HG03565 (cell line): ENCODE results near the gene TYROBP.
"Not testable (repeated sequence)": the region's sequence is repeated elsewhere in the genome, so short reads cannot be mapped to it uniquely, and the experiment has no call there.

Experiments used
- ATAC-seq: cut with Tn5 transposase; IDR thresholded peaks from one replicate; pipeline ENCODE4 v1.9.1; 2021; ENCODE audit warnings: mild to moderate bottlenecking, moderate library complexity; ENCODE audit not compliant: unreplicated experiment

The TYROBP gene

DNA sequence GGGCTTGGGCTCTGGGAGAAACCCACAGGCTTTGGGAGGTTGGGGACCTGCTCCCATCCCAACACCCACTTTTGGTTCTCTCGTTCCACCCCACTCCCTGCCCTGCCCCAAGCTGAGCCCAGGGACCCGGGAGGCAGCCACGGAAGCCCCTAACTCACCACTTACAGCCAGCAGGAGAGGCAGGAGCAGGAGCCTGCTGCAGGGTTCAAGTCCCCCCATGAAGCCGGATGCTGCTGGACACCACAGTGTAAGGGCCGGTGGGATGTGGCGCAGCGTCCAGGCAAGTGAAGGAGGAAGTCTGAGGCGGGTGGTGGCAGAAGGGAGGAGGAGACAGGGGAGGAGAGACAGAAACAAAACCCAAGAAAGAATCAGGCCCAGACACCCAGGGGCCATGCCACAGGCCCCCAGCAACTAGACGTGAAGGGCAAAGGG lies at the start of gene TYROBP:
Gene TYROBP, minus strand, starts transcription at position 286 of the 432 bp plus-strand sequence. Its CDS starts 67 bp downstream, at position 219.
- ATAC-seq, result no peak

DNA sequence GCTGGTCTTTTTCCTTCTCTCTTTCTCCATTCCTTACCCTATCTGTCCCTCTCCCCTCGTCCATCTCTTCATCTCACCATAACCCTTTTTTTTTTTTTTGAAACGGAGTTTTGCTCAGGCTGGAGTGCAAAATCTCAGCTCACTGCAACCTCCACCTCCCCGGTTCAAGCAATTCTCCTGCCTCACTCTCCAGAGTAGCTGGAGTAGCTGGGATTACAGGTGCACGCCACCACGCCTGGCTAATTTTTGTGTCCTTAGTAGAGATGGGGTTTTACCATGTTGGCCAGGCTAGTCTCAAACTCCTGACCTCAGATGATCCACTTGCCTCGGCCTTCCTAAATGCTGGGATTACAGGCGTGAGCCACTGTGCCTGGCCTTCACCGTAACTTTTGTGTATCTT lies 49.3 kb upstream of the TYROBP start:
- ATAC-seq, result not testable (repeated sequence)

DNA sequence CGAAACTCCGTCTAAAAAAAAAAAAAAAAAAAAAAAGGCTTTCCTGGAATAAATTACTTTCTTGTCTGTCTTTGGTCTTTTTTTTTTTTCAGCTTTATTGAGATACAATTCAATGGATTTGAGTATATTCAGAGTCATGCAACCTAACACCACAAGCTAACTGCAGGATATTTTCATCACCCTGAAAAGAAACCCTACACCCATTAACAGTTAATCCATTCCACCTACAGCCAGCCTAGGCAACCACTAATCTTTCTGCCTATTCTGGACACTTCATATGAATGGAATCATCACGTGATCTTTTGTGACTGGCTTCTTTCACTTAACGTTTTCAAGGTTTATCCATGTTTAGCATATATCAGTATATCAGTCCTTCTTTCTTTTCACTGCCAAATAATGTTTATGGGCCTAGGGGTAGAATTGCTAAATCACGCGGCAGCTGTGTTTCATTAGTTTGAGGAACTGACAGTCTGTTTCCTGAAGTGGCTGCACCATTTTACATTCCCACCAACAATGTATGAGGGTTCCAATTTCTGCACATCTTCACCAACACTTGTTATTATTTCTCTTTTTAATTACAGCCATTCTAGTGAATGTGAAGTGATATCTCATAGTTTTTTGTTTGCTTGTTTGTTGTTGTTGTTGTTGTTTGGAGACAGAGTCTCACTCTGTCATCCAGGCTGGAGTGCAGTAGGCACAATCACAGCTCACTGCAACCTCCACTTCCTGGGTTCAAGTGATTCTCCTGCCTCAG lies 48.0 kb upstream of the TYROBP start:
- ATAC-seq, result no peak

DNA sequence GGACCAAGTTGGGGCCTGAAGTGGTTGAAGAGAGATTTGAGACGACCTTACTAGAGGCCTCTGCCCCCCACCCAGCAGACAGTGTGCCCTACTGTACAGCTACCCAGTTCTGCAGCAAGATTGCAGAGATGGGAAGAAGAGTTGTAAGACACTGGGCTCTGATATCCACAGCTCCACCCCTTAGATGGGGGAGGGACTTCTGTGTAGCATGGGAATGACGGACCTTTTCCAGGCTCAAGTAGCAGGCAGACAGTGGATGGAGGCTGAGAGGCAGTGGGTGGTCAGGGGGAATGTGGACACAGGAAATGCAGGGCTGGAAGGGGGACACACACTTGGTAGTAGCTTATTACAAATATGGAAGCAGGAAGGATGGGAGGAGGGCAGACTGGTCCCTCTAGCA lies 41.0 kb upstream of the TYROBP start:
- ATAC-seq, result no peak

DNA sequence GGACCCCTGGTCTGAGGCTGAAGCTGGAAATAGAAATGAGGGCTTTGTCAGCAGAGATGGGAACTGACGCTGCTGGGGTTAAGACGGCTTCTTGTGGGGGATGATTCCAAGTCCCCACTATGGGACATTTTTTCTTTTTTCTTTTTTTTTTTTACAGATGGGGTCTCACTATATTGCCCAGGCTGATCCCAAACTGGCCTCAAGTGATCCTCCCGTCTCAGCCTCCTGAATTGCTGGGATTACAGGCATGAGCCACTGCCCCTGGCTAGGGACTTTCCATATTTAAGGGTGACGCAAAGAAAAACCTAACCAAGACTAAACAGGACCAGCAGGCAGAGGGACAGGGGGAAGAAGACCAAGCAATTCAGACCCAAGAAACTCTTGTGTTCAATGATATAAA lies 38.1 kb upstream of the TYROBP start:
- no peak for ATAC-seq

DNA sequence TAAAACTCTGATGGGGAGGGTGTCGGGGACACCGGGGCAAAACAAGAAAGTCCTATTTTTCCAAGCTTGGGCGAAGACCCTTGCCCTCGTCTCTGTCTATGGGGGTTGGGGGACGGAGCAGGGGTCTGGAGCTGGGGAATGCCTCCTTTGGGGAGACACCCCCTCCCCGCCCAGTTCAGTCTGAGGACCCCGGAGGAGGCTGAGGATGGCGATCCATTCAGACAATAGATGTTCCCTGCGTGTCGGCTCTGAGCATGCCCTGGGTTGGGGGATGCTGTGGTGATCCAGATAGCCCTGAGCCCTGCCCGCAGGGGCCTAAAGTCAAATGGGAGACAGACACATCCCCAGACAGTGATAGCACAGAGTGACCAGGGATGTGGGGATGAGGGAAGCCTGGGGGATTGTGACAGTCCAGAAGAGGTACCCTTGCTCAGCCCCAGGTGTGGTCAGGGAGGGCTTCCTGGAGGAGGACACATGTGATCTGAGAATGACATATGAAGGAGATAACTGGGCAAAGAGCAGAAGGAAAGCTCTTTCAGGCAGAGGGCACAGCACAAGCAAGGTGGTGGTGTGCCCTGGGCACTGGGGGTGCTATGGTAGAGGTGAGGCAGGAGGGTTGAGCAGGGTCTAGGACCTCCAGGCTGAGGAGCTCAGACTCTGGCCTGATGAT lies 37.2 kb upstream of the TYROBP start:
- no peak for ATAC-seq

DNA sequence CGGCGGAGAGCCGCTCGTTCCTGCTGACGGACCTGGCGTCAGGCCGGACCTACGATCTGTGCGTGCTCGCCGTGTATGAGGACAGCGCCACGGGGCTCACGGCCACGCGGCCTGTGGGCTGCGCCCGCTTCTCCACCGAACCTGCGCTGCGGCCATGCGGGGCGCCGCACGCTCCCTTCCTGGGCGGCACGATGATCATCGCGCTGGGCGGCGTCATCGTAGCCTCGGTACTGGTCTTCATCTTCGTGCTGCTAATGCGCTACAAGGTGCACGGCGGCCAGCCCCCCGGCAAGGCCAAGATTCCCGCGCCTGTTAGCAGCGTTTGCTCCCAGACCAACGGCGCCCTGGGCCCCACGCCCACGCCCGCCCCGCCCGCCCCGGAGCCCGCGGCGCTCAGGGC lies 36.5 kb upstream of the TYROBP start:
- no peak for ATAC-seq

DNA sequence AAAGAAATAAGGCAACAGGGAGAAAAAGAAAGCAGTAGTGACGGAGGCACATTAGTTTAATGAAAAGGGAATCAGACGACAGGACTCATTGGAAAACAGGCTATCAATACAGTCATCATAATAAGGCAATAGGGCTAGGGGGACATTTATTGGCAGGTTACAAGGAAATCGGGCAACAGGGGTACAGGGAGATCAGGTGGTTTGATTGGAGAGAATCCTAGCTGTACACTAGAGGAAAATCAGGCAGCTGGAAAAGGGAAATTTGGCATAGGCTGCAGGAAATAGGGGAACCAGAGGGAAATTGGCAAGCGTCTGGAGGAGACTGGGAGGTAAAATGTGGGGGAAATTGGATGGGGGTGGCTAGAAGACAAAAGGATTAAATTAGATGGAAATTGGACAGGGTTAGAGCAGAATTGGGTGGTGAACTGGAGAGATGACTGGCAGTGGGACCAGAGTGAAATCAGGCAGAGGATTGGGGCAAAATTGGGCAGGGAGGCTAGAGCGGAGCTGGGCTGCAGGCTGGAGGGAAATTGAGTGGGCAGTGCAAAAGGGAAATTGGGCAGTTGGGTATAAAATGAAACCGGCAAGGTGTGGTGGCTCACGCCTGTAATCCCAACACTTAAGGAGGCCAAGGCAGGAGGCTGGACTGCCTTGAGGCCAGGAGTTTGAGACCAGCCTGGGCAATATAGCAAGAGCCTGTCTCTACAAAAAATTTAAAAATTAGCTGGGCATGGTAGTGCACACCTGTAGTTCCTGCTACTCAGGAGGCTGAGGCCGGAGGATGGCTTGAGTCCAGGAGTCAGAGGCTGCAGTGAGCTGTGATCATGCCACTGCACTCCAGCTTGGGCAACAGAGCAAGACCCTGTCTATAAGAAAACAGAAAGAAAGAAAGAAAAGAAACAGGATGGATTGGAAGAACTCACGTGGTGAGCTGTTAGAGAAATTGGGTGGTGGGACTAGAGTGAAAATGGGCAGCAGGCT lies 35.5 kb upstream of the TYROBP start:
- no peak for ATAC-seq

DNA sequence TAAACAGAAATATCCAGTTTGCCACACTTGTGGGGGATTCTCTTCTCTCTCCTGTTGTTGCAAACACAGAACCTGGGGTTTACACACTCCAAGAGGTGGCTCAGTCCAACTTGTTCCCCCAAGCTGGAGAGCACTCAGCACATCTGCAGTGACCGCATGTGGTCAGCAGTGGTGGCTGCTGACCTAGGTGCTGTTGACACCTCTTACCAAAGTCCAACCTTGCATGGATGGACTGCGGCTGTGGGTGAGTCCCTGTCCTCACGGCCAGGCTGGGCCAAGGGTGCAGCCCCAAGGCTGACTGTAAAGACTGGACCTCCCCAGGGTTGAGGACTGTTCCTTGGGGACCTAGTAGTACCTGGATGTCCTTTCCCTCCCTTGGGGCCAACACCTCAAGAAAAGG lies 34.1 kb upstream of the TYROBP start:
- ATAC-seq, result no peak

DNA sequence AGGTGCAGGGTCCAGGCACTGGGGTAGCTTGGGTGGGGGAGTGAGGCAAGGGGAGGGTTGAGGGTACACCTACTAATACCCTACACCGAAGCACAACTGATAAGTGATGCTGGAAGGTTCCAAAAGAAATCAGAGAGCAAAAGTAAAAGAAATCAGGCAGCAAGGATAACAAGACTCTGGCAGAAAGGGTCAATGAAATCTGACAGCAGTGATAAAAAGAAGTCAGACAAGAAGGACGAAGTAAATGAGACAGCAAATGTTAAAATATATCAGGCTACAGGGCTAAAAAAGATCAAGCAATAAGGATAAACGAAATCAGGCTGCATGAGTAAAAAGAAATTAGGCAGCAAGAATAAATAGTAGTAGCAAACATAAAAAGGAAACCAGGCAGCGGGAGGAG lies 32.7 kb upstream of the TYROBP start:
- ATAC-seq, result no peak

DNA sequence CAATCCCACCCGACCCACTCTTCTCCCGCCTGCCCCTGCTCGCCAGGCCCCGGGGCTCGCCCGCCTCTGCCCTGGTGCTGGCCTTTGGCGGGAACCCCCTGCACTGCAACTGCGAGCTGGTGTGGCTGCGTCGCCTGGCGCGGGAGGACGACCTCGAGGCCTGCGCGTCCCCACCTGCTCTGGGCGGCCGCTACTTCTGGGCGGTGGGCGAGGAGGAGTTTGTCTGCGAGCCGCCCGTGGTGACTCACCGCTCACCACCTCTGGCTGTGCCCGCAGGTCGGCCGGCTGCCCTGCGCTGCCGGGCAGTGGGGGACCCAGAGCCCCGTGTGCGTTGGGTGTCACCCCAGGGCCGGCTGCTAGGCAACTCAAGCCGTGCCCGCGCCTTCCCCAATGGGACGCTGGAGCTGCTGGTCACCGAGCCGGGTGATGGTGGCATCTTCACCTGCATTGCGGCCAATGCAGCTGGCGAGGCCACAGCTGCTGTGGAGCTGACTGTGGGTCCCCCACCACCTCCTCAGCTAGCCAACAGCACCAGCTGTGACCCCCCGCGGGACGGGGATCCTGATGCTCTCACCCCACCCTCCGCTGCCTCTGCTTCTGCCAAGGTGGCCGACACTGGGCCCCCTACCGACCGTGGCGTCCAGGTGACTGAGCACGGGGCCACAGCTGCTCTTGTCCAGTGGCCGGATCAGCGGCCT lies 32.1 kb upstream of the TYROBP start:
- no peak for ATAC-seq

DNA sequence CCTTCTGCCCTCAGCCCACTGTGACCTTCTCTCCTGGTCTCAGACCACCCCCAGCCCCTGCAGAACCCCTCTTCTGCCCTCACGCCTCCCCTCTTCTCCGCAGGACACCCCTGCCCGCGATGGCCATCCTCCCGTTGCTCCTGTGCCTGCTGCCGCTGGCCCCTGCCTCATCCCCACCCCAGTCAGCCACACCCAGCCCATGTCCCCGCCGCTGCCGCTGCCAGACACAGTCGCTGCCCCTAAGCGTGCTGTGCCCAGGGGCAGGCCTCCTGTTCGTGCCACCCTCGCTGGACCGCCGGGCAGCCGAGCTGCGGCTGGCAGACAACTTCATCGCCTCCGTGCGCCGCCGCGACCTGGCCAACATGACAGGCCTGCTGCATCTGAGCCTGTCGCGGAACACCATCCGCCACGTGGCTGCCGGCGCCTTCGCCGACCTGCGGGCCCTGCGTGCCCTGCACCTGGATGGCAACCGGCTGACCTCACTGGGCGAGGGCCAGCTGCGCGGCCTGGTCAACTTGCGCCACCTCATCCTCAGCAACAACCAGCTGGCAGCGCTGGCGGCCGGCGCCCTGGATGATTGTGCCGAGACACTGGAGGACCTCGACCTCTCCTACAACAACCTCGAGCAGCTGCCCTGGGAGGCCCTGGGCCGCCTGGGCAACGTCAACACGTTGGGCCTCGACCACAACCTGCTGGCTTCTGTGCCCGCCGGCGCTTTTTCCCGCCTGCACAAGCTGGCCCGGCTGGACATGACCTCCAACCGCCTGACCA lies 31.4 kb upstream of the TYROBP start:
- ATAC-seq, result no peak

DNA sequence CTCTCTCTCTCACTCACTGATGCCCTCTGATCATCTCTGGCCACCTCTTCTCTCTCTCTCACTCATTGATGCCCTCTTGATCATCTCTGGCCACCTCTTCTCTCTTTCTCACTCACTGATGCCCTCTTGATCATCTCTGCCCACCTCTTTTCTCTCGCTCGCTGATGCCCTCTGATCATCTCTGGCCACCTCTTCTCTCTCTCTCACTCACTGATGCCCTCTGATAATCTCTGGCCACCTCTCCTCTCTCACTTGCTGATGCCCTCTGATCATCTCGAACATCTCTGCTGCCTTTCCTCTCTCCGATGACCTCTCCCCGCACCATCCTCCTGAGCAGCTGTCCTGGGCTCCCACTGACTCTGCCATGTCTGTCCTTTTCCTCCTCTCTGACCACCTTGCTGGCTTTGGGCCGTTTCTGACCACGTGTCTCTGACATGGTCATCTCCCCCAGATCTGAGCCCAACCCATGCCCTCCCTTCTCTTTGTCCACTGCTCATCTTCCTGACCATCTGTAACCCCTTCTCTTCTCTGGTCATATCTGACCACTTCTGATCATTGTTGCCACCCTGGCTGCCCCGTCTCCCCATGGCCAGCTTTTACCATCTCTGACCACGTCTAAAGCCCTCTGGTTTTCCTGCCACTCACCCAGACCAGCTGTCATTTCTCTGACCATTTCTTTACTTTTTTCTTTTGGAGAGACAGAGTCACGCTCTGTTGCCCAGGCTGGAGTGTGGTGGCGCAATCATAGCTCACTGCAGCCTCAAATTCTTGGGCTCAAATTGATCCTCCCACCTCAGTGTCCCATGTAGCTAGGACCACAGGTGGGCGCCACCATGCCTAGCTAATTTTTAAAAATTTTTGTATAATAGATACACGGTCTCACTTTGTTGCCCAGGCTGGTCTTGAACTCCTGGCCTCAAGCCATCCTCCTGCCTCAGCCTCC lies 30.5 kb upstream of the TYROBP start:
- no peak for ATAC-seq

DNA sequence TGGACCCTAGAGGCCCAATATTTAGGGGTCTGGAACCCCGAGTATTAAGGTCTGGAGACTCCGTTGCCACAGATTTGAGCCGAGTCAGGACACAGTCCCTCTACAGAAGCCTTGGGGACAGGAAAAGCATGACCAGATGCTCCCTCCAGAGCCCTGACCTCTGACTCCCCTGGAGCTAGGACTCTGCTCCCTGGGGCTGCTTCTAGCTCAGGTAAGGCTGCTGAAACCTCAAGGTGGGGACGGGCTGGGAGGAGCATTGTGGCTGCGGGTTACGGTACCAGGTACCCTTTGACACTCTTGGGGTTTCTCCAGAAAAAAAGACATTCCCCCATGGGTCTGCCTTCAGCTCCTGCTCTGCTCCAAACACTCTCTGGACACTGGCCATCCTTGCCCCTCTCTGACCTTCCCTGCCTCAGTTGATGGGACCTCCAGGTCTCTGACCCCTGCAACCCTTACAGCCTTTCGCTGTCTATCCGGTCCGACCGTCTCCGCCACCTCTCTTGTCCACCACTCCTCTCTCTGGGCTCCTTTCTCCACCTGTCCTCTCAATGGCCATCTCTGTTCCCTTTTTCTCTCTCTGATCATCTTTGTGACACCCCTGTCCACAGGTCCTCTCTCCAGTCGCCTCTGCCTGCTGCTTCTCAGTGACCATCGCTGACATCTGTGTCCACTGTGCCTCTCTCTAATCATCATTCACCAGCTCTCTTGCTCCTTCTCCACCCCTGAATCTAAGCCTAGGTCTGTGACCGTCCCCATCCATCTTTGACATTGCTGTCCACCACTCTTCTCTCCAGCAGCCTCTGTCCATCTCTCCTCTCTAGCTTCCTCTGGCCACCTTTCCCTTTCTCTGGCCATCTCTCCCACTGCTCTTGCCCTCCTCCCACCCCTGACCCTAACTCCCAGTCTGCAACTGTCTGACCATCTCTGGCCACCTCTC lies 29.5 kb upstream of the TYROBP start:
- ATAC-seq, result no peak

DNA sequence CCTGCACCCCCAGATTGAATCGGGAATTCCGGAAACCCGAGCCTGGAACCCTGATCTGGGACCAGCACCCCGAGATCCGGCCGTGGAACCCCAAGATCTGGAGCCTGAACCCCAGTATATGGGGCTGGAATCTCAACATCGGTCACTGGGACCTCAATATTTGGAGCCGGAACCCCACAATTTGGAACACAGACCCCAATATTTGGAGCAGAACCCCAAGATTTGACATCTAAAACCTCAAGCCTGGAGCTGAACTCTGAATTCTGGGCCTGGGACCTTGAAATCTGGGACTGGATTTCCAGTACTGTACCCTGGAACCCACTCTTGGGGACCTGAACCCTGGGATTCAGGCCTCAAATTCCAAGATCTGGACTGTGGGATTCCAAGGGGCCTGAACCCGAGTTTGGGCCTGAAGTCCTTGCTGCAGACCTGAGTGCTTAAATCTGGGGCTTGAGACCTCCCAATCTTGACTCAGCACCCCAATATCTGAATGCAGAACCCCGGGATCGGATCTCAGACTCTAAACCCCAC lies 28.7 kb upstream of the TYROBP start:
- no peak for ATAC-seq

DNA sequence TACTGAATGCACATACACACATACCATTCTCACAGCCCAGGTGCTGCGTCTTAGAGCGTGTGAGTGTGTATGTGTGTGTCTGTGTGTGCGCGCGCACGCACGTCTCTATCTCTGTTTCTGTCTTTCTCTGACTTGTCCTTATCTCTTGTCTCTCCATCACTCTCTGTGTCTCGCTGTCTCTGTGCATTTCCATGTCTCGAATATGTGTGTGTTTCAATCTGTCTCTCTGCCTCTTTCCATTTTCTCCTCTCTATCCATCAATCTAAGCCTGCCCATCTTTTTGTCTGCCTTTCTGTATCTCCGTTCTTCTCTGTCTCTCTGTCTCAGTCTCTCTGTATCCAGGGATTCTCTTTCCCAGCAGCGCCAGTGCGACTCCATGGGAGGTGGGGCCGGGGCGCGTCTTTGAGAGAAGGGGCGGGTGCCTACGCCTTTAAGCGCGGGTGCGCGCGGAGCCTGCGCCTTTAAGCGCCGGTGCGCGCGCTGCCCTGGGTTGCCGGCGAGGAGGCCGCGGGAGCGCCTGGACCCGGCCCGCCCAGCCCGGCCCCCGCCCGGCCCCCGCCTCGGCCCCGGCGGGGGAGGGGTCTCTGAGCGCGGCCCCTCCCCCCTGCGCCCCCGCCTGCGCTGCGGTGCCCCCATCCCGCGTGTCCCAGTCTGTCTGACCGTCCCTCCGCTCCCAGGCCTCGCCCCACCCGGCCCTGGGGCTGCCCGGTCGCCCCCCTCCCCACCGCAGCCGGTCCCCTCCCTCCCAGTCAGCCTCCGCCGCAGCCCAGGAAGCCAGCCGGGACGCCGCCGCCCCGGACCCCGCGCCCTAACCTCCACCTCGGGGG lies 28.0 kb upstream of the TYROBP start, which contains the start of gene LRFN3:
Gene LRFN3, plus strand, starts transcription at position 464 of the 827 bp plus-strand sequence. CDS start 3,052 bp downstream, outside the sequence.
- ATAC-seq, result no peak
